Lower lobe of right lung (tissue), 2 donors: ENCODE data around the gene POLK. TPM values are rescaled to one million over a fixed set of nuclear protein-coding genes. Genes with fewer than 3 reads are reported as not detected.
"Not testable (repeated sequence)": the region's sequence is repeated elsewhere in the genome, so short reads cannot be mapped to it uniquely, and the experiment has no call there.

ENCODE experiments used
- ATAC-seq, 2 donors: fragments of 200-7000 bp; cut with Tn5 transposase; one replicate each; pipeline ENCODE4 v1.9.1; 2020 to 2022; ENCODE audit warnings: mild to moderate bottlenecking in 2 of 2, moderate library complexity in 2 of 2
- DNase-seq: peaks from one replicate; pipeline ENCODE4 v3.0.0-alpha.2; 2020
- H3K27ac ChIP-seq: fragments of 200-600 bp; one replicate; pipeline ENCODE4 v1.8.0; 2022
- H3K27me3 ChIP-seq: fragments of 200-600 bp; one replicate; pipeline ENCODE4 v1.8.0; 2022; ENCODE audit warnings: low read depth
- H3K36me3 ChIP-seq: fragments of 200-600 bp; one replicate; pipeline ENCODE4 v1.8.0; 2022; ENCODE audit warnings: mild to moderate bottlenecking
- H3K4me1 ChIP-seq: fragments of 200-600 bp; one replicate; pipeline ENCODE4 v1.8.0; 2022
- H3K4me3 ChIP-seq: fragments of 200-600 bp; one replicate; pipeline ENCODE4 v1.8.0; 2022; ENCODE audit warnings: mild to moderate bottlenecking
- H3K9me3 ChIP-seq: fragments of 200-600 bp; one replicate; pipeline ENCODE4 v1.8.0; 2022
- intact Hi-C: fragments of 100-400 bp; cut with DNase I; formaldehyde crosslinking; loops from one replicate; pipeline ENCODE4 v1.11.0; 2022
- total RNA-seq: library from RNA; stranded (reverse); fragmentation: NEBNext Ultra II Directional; extraction: Animal tissue kit (Norgen Biotek cat#: 25700); gene quantifications from one replicate; pipeline ENCODE4 v1.2.1, GENCODE V29; 2021
- TF ChIP-seq, protein P1 (sequence below): fragments of 200-600 bp; IDR thresholded peaks from one replicate; pipeline ENCODE4 v1.8.0; 2022; ENCODE audit warnings: antibody characterized with exemption, mild to moderate bottlenecking
- donor health status: DM: no; HTN: yes; CAD: no; lungs with severe emphysema.

Gene POLK
- total RNA-seq, 1 donor from 2014 or later: 39.6 TPM

DNA sequence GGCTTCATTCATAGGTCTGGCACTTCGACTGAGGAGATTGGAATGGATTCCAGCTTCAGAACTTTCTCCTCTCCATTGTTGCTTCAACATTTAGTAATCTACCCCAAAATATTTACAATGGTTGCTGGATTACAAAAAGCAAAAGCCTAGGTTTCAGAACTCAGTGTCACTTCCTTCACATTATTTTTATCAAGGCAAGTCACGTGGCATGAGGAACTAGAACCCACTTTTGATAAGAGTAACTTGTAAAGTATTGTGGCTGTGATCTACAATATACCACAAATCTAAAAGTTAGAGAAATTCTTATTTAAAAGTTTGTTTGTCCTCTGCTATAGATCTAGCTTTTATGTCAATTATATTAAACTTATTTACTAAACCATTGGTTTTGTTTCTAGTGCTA is 59.9 kb downstream of the POLK start:
- Histone ChIP-seq H3K4me1 (peaks cover 31% of the 10 kb centered on the region), H3K9me3 (no peaks in the 10 kb centered on the region), H3K27me3 (no peaks in the 10 kb centered on the region), H3K27ac (no peak overlapping the region), H3K36me3 (peaks cover 9% of the 10 kb centered on the region), H3K4me3 (no peak overlapping the region)
- no peak for ATAC-seq
- TF ChIP-seq, protein P1, sequence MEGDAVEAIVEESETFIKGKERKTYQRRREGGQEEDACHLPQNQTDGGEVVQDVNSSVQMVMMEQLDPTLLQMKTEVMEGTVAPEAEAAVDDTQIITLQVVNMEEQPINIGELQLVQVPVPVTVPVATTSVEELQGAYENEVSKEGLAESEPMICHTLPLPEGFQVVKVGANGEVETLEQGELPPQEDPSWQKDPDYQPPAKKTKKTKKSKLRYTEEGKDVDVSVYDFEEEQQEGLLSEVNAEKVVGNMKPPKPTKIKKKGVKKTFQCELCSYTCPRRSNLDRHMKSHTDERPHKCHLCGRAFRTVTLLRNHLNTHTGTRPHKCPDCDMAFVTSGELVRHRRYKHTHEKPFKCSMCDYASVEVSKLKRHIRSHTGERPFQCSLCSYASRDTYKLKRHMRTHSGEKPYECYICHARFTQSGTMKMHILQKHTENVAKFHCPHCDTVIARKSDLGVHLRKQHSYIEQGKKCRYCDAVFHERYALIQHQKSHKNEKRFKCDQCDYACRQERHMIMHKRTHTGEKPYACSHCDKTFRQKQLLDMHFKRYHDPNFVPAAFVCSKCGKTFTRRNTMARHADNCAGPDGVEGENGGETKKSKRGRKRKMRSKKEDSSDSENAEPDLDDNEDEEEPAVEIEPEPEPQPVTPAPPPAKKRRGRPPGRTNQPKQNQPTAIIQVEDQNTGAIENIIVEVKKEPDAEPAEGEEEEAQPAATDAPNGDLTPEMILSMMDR: no peak
- intact Hi-C loops: no loop called here
- no peak for DNase-seq

DNA sequence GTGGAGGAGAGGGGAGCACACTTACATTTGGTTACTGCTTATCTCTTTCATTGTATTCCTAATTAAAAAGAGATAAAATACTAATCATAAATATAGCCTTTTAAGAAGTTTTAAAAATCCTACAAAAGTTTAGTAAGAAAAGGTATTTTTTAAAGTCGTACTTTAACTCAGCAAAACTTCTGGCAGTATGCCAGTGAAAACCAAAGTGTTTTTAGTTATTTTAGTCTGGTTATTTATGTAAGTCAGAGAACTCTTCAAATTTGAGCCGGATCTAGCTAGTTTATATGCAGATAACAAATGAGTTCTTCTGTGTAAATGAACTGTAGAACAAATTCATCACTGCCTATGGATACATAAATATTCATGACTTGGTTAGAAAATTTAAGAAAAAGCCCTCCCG is 63.1 kb downstream of the POLK start:
- intact Hi-C loops: no loop called here
- Histone ChIP-seq H3K36me3 (peaks cover 17% of the 10 kb centered on the region), H3K4me1 (peaks cover 12% of the 10 kb centered on the region), H3K4me3 (no peak overlapping the region), H3K9me3 (no peaks in the 10 kb centered on the region), H3K27me3 (no peaks in the 10 kb centered on the region), H3K27ac (no peak overlapping the region)
- no peak for ATAC-seq
- TF ChIP-seq, protein P1: no peak
- no peak for DNase-seq

DNA sequence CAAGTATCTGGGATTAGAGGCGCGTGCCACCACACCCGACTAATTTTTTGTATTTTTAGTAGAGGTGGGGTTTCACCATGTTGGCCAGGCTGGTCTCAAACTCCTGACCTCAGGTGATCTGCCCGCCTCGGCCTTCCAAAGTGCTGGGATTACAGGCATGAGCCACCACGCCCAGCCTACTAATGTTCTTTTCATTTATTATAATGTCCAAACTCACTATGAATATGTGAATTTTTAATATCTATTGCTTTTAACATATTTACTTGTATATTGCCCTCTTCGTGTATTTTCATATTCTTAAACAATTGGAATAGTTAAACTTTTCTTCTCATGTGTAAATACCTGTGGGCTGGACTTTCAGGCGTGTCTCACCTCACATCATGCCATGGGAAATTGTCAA is 66.6 kb downstream of the POLK start:
- ATAC-seq, intact Hi-C loops, H3K27me3 ChIP-seq, H3K9me3 ChIP-seq, DNase-seq, H3K4me3 ChIP-seq, H3K27ac ChIP-seq: not testable (repeated sequence)
- Histone ChIP-seq H3K4me1 (peaks cover 12% of the 10 kb centered on the region), H3K36me3 (peaks cover 40% of the 10 kb centered on the region)

DNA sequence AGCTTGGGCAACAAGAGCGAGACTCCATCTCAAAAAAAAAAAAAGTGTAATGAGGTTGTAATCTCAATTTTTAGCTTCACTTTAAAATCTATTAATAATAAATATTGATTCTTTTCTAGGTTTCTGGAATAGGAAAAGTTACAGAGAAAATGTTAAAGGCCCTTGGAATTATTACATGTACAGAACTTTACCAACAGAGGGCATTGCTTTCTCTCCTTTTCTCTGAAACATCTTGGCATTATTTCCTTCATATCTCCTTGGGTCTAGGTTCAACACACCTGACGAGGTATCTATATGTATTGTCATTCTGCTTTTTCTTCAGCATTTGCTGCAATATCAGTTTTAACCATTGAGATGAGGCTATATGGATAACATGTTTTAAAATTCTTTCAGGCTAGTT is 73.0 kb downstream of the POLK start:
- TF ChIP-seq, protein P1: no peak
- DNase-seq: no peak
- intact Hi-C loops: no loop called here
- Histone ChIP-seq H3K27me3 (no peaks in the 10 kb centered on the region), H3K4me3 (no peak overlapping the region), H3K9me3 (no peaks in the 10 kb centered on the region), H3K4me1 (no peaks in the 10 kb centered on the region), H3K36me3 (peaks cover 66% of the 10 kb centered on the region), H3K27ac (no peak overlapping the region)
- ATAC-seq: no peak

DNA sequence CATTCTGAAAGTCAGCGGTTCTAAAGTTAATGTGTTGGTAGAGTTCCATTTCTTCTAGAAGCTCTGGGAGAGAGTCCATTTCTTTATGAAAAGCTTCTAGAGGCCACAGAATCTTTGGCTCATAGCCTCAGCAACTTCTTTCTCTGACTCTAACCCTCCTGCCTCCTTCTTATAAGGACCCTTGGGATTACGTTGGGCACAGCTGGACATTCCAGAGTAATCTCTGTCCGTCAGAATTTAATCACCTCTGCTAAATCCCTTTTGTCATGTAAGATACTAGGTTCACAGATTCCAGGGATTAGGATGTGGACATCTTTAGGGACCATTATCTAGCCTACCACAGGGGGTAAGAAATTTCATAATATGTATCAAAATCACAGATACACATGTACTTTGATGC is 77.0 kb downstream of the POLK start:
- no peaks in the 10 kb centered on the region for H3K9me3 ChIP-seq
- peaks cover 63% of the 10 kb centered on the region for H3K36me3 ChIP-seq
- H3K4me3 ChIP-seq: no peak overlapping the region
- no peak overlapping the region for H3K27ac ChIP-seq
- ATAC-seq (no peak), DNase-seq (no peak)
- intact Hi-C loops: no loop called here
- no peaks in the 10 kb centered on the region for H3K4me1 ChIP-seq
- TF ChIP-seq, protein P1: no peak
- no peaks in the 10 kb centered on the region for H3K27me3 ChIP-seq

DNA sequence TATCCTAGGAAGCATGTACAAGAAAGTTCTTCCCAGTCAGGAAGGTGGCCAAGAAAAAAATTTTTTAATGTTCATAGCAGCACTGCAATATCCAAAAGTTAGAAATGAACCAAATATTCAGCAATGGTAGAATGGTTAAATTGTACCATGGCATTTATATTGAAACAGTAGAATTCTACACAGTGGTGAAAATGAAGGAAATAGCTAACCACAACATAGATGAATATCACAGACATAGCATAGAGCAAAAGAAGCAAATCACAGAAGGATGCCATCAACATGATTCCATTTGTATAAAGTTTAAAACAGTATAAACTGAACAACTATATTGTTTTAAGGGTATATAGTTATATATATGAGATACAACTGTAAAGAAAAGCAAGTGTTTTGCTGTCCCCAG is 88.8 kb downstream of the POLK start:
- Histone ChIP-seq H3K9me3 (no peaks in the 10 kb centered on the region), H3K4me3 (no peak overlapping the region), H3K36me3 (peaks cover 35% of the 10 kb centered on the region), H3K27me3 (no peaks in the 10 kb centered on the region), H3K27ac (no peak overlapping the region), H3K4me1 (no peaks in the 10 kb centered on the region)
- TF ChIP-seq, protein P1: no peak
- intact Hi-C loops: no loop called here
- DNase-seq (no peak), ATAC-seq (no peak)
